ENCODE results near the gene RNF180. TPM values are rescaled to one million over a fixed set of nuclear protein-coding genes. Genes with fewer than 3 reads are reported as not detected.

RNF180 gene
- total and polyA plus RNA-seq, 10 of the 15 experiments (the other 5 are each of a cell fraction or from before 2014, with no cell fraction given), result 0.16 to 1.2 (median 0.73) TPM

GRCh38 chr5:64125521-64125920, 40.1 kb upstream of the RNF180 start:
- no peak for ATAC-seq
- no peak overlapping the region for H3K27ac ChIP-seq (ENCODE audit: control insufficient read depth, insufficient read depth)
- H3K4me1 ChIP-seq (ENCODE audit: control insufficient read depth, insufficient read depth, low read length), result no peaks in the 10 kb centered on the region
- intact Hi-C loops (cut with micrococcal nuclease; ENCODE audit: unreplicated experiment), result no loop called here
- H4K20me1 ChIP-seq (ENCODE audit: control insufficient read depth, insufficient read depth), result no peaks in the 10 kb centered on the region
- ChIA-PET CTCF (interaction anchor here (1.0 kb wide), 1 partner anchor 407 kb away, joined by 3 read pairs; no protein-coding TSS in a partner anchor), RAD21 (ENCODE audit: unreplicated experiment) (no interaction called here), POLR2A (interaction anchor here (0.5 kb wide), 1 partner anchor 26 kb away, joined by 3 read pairs; no protein-coding TSS in a partner anchor), SMC1A (ENCODE audit: uncharacterized antibody, unreplicated experiment) (no interaction called here)
- no peak overlapping the region for H2AFZ ChIP-seq (ENCODE audit: control insufficient read depth, low read depth, low read length)
- FAIRE-seq, result no peak
- no peak overlapping the region for H3K4me2 ChIP-seq (ENCODE audit: control insufficient read depth, insufficient read depth)
- TF ChIP-seq POLR2A (IDR thresholded peaks at IDR 0.05; ENCODE audit: low read depth, low read length), result no peak
- no peak for TF ChIP-seq SREBF1 (IDR thresholded peaks at IDR 0.05; ENCODE audit: low read length)
- TF ChIP-seq ZBTB33 (IDR thresholded peaks at IDR 0.05), result no peak
- TF ChIP-seq ZSCAN29 (IDR thresholded peaks at IDR 0.05), result no peak
- TF ChIP-seq YY1 (IDR thresholded peaks at IDR 0.05; ENCODE audit: low read depth, low read length), result no peak
- TF ChIP-seq DPF2 (IDR thresholded peaks at IDR 0.05), result no peak
- no peak for TF ChIP-seq CEBPB (IDR thresholded peaks at IDR 0.05; ENCODE audit: borderline replicate concordance in 1 of 2, low read depth in 2 of 2, low read length in 2 of 2)
- TF ChIP-seq SKIL (IDR thresholded peaks at IDR 0.05; ENCODE audit: low read depth, poor library complexity, severe bottlenecking), result no peak
- no peak for TF ChIP-seq IKZF1 (conservative IDR thresholded peaks at IDR 0.05)
- no peak for TF ChIP-seq ASH2L (IDR thresholded peaks at IDR 0.05; ENCODE audit: borderline replicate concordance, low read depth)
- no peak for TF ChIP-seq MEF2A (IDR thresholded peaks at IDR 0.05; ENCODE audit: insufficient read depth, low read depth, low read length)
- no peak for TF ChIP-seq CBFB (IDR thresholded peaks at IDR 0.05; ENCODE audit: low read depth)
- TF ChIP-seq CREM (IDR thresholded peaks at IDR 0.05; ENCODE audit: low read depth), result no peak
- no peak for TF ChIP-seq ZNF687 (IDR thresholded peaks at IDR 0.05)
- TF ChIP-seq KDM1A (IDR thresholded peaks at IDR 0.05; ENCODE audit: borderline replicate concordance), result no peak
- TF ChIP-seq SIN3A (IDR thresholded peaks at IDR 0.05; ENCODE audit: low read depth, low read length), result no peak
- no peak for TF ChIP-seq POU2F2 (IDR thresholded peaks at IDR 0.05; ENCODE audit: borderline replicate concordance, low read depth, low read length)
- no peaks in the 10 kb centered on the region for H3K27me3 ChIP-seq (replicated peaks in 1 of 2; ENCODE audit: control insufficient read depth in 2 of 2, insufficient read depth in 2 of 2, low read length in 1 of 2)
- DNase-seq (ENCODE audit: low read depth, low spot score), result no peak
- in situ Hi-C loops (cut with MboI), result no loop called here
- H3K36me3 ChIP-seq (ENCODE audit: control insufficient read depth in 2 of 2, insufficient read depth in 2 of 2, low read length in 1 of 2), result no peaks in the 10 kb centered on the region
- WGBS (ENCODE audit: insufficient coverage, insufficient replicate concordance, low lambda C conversion rate, missing lambda C conversion rate), result 0% methylated on average over 1 of the region's 1 CpG
- no TSS peak for BruUV-seq (replicated peaks)
- H3K79me2 ChIP-seq (ENCODE audit: control insufficient read depth, insufficient read depth, low read length), result no peaks in the 10 kb centered on the region
- no peak overlapping the region for H3K4me3 ChIP-seq
- no peak overlapping the region for H3K9ac ChIP-seq (ENCODE audit: control insufficient read depth, insufficient read depth, low read length)
- H3K9me3 ChIP-seq (replicated peaks; ENCODE audit: control insufficient read depth, insufficient read depth, low read length), result no peaks in the 10 kb centered on the region
